ENCODE data around the gene CDKN2B-AS1. TPM values are rescaled to one million over a fixed set of nuclear protein-coding genes. Genes with fewer than 3 reads are reported as not detected.
A peak's percentile ranks its signal among the peaks of the same experiment; 100 is the strongest.

Gene CDKN2B-AS1
- total RNA-seq, 6 experiments from 2014 or later = 0.61 to 1.5 (median 1.2) TPM

DNA sequence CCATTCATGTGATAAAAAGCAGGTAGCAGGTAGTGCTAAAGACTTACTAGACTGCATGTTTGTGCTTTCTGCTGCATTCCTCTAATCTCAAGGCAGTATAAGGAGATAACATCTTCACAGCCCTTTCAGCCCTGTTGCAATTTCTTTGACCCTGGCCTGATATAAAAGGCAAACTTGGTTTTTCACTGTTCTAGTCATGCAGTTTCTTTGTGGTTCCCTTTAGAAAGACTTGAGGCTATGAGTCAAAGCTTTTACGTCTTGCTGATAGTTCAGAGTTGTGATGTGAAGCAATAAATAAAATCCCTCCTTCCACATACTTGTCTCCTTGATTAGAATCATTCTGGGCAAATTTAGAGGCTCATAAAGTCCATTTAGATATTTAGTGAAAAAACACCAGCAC, 103.1 kb downstream of the CDKN2B-AS1 start:
- H3K36me3 Mint-ChIP-seq (ENCODE audit: low read depth) = peaks cover 2% of the 10 kb centered on the region
- peaks cover 2% of the 10 kb centered on the region; the same call in 1 of the 2 replicates for H3K9me3 Mint-ChIP-seq
- peak; percentile 93 for DNase-seq
- TF ChIP-seq, protein P1, sequence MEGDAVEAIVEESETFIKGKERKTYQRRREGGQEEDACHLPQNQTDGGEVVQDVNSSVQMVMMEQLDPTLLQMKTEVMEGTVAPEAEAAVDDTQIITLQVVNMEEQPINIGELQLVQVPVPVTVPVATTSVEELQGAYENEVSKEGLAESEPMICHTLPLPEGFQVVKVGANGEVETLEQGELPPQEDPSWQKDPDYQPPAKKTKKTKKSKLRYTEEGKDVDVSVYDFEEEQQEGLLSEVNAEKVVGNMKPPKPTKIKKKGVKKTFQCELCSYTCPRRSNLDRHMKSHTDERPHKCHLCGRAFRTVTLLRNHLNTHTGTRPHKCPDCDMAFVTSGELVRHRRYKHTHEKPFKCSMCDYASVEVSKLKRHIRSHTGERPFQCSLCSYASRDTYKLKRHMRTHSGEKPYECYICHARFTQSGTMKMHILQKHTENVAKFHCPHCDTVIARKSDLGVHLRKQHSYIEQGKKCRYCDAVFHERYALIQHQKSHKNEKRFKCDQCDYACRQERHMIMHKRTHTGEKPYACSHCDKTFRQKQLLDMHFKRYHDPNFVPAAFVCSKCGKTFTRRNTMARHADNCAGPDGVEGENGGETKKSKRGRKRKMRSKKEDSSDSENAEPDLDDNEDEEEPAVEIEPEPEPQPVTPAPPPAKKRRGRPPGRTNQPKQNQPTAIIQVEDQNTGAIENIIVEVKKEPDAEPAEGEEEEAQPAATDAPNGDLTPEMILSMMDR (IDR thresholded peaks at IDR 0.05) = no peak
- peak overlapping the region; percentile 24 for H3K27ac Mint-ChIP-seq
- H3K4me3 Mint-ChIP-seq = no peak overlapping the region
- no peaks in the 10 kb centered on the region for H3K27me3 Mint-ChIP-seq (ENCODE audit: insufficient read depth)
- peaks cover 61% of the 10 kb centered on the region for H3K4me1 Mint-ChIP-seq (ENCODE audit: low read depth)

DNA sequence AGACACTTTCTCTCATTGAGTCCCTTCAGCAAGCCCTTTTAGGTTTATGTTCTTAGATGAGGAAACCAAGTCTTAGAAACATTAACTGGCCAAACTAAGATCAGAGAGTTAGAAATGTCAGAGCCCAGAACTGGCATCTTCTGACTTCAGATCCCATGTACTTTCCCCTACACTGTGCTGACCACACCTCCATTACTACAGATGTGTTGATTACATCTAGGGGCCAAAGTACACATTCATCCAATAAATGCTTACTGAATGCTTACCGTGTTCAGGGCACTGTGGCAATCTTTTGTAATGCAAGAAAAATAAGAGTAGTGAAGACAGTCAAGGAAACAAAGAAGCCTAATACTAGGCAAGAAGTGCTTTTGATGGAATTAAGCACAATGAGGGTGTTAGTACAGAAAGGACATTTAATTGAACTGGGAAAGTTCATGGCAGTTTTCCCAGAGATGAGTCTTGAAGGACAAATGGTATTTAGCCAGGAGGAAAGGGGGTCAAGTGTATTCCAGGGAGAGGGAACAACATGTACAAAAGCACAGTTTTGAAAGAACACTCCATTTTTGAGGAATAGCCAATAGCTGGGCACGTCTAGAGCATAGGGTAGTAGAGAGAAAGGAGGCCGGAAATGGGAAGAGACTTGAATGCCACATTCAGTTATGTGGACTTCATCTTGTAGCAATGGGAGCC, 104.2 kb downstream of the CDKN2B-AS1 start:
- H3K4me3 Mint-ChIP-seq = no peak overlapping the region

DNA sequence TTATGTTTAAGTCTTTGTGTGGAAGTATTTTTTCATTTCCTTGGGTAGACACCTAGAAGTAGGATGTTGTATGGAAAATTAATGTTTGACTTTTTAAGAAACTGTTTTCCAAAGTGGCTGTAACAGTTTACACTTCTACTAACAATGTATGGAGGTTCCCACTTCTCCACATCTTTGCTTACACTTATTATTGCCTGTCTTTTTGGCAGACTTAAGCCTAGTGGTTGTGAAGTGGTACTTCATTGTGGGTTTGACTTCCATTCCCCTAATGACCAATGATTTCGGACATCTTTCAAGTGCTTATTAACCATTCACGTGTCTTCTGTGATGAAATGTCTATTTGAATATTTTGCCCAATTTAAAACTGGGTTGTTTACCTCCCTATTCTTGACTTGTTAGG, 106.0 kb downstream of the CDKN2B-AS1 start:
- Mint-ChIP-seq H3K4me3 (no peak overlapping the region), H3K36me3 (ENCODE audit: low read depth) (no peaks in the 10 kb centered on the region), H3K4me1 (ENCODE audit: low read depth) (peaks cover 89% of the 10 kb centered on the region), H3K27me3 (ENCODE audit: insufficient read depth) (no peaks in the 10 kb centered on the region), H3K27ac (no peak overlapping the region), H3K9me3 (no peaks in the 10 kb centered on the region)
- DNase-seq = no peak
- TF ChIP-seq, protein P1 (IDR thresholded peaks at IDR 0.05) = peak; percentile 67

More for the DNA sequence above, 104.2 kb downstream of the CDKN2B-AS1 start:
- Mint-ChIP-seq H3K36me3 (ENCODE audit: low read depth) (no peaks in the 10 kb centered on the region), H3K27me3 (ENCODE audit: insufficient read depth) (no peaks in the 10 kb centered on the region), H3K27ac (peak overlapping the region; percentile 20; the same call in 1 of the 2 replicates), H3K9me3 (no peaks in the 10 kb centered on the region), H3K4me1 (ENCODE audit: low read depth) (peaks cover 71% of the 10 kb centered on the region)
- TF ChIP-seq, protein P1 (IDR thresholded peaks at IDR 0.05) = no peak
- DNase-seq = no peak

DNA sequence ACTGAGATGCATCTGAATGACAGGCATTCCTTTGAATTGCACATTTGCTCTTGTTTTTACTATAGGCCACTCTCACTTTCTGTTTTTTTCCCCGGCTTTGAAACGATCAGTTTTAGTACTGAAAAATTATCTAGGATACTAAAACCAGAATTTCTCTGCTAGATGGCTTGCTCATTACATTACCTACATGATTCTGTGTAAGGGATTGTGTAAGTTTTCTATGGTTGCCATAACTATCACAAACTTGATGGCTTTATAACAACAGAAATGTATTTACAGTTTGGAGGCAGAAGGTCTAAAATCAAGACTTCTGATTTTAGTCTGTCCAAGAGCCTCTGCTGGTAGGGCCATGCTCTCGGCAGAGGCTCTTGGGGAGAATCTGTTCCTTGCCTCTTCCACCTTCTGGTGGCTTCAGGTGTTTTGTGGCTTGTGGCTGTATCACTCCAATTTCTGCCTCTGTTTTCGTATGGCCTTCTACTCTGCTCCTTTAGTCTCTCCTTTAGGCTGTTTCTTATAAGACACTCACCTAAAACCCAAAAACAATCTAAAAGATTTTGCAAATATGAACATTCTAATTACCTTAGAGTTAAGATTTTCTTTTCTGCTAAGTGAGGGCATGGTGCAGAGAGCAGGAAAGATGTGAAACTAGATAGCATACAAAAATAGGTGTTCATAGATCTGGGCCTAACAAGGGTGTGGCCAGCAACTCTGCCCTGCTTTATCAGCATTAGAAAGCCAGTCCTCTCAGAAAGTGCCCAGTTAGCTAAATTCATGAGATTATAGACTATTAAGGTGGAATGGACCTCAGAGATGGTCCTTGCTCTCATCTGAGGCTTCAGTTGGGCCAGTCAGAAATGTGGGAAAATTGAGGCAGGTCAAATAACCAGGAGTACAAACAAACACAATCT, 107.8 kb downstream of the CDKN2B-AS1 start:
- Mint-ChIP-seq H3K4me3 (peak overlapping the region; percentile 23), H3K4me1 (ENCODE audit: low read depth) (peaks cover 90% of the 10 kb centered on the region), H3K27me3 (ENCODE audit: insufficient read depth) (no peaks in the 10 kb centered on the region), H3K27ac (peak overlapping the region; percentile 84), H3K36me3 (ENCODE audit: low read depth) (no peaks in the 10 kb centered on the region), H3K9me3 (no peaks in the 10 kb centered on the region)
- TF ChIP-seq, protein P1 (IDR thresholded peaks at IDR 0.05) = no peak
- no peak for DNase-seq

DNA sequence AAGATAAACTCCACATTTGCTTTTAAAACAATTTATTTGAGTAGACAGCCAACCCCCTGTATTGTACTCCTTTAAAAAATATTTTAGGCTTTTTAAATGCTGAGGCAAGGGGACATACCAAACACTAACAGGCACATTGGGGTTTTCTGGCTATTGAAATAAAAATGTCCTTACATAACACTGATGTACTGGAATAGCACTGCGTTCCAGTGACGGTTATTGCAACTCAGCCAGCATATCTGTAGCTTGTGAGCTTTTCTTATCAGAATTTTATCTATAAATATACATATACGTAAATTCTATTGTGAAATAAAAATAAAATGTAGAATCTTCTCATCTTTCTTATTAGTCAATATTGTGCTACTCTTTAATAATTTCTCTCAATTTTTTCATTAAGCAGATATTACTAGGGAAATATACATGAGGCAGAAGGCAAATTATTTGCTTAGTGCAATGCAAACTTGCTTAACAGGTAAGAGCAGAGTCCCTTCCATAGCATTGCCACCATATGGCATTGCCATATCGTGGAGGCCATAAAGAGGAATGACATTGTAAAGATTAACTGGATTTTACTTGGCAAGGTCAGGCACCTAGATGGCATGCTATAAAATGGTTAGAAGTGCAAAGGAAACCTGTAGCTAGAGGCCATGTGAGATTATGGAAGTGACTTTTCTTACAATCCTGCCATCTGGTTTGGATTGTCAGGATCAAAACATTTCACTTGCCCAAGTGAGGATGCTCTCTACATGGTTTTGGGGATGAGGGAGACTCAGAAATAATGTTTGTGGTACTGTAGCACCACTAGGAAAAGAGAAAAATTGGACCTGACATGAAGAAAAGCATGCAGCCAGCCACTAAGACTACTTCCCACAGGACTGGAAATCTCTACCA, 109.3 kb downstream of the CDKN2B-AS1 start:
- Mint-ChIP-seq H3K4me3 (peak overlapping the region; percentile 23; the same call in 1 of the 2 replicates), H3K4me1 (ENCODE audit: low read depth) (peaks cover 91% of the 10 kb centered on the region), H3K27ac (peak overlapping the region; percentile 85), H3K9me3 (no peaks in the 10 kb centered on the region), H3K36me3 (ENCODE audit: low read depth) (no peaks in the 10 kb centered on the region), H3K27me3 (ENCODE audit: insufficient read depth) (no peaks in the 10 kb centered on the region)
- peak; percentile 61 for DNase-seq
- TF ChIP-seq, protein P1 (IDR thresholded peaks at IDR 0.05) = no peak

All from HFFc6 (cell line).